GM12878 (cell line): ENCODE results near the gene RPA3. TPM values are rescaled to one million over a fixed set of nuclear protein-coding genes. Genes with fewer than 3 reads are reported as not detected.

Experiments used
- ATAC-seq: fragments of 200-7000 bp; cut with Tn5 transposase; 3 replicates; pipeline ENCODE4 v1.9.1; 2020; ENCODE audit warnings: mild to moderate bottlenecking, moderate library complexity
- BruUV-seq: library from RNA; stranded (reverse); fragments of 400-500 nt; replicated peaks from 2 replicates; lab custom pipeline; 2021; lab: Mats Ljungman, UMichigan
- CTCF ChIA-PET: fragments of 300-600 bp; sonication (Branson Sonifier 250); formaldehyde crosslinking; extraction: SDS; loops from one replicate; lab custom pipeline; 2021; ENCODE audit warnings: inconsistent platforms; lab: Yijun Ruan, JAX
- POLR2A ChIA-PET: fragments of 350-600 bp; formaldehyde crosslinking; extraction: SDS; loops from one replicate; lab custom pipeline; 2021; ENCODE audit warnings: inconsistent platforms; lab: Charles Lee
- RAD21 ChIA-PET: fragments of 300-600 bp; sonication (Branson Sonifier 250); formaldehyde crosslinking; loops from one replicate; lab custom pipeline; 2023; ENCODE audit warnings: antibody characterized with exemption; ENCODE audit not compliant: unreplicated experiment; lab: Charles Lee
- SMC1A ChIA-PET: fragments of 300-600 bp; sonication (Branson Sonifier 250); formaldehyde crosslinking; loops from one replicate; lab custom pipeline; 2023; ENCODE audit not compliant: unreplicated experiment, uncharacterized antibody; lab: Charles Lee
- DNase-seq: peaks from one replicate; pipeline ENCODE4 v3.0.0-alpha.2; 2011; ENCODE audit warnings: low read depth, low spot score
- FAIRE-seq: peaks from 3 replicates; lab custom pipeline; 2011; peaks lifted over from hg19 to GRCh38; lab: Jason Lieb, UNC
- H2AFZ ChIP-seq: 2 replicates; pipeline ENCODE4 v1.6.0; 2011; ENCODE audit warnings: low read depth, low read length, control low read depth; ENCODE audit not compliant: control insufficient read depth
- H3K27ac ChIP-seq: 2 replicates; pipeline ENCODE4 v1.5.1; 2011; ENCODE audit warnings: control low read depth; ENCODE audit not compliant: control insufficient read depth, insufficient read depth
- H3K27me3 ChIP-seq, 2 experiments: replicated peaks in 1 of 2; 2 replicates each; pipeline versions ENCODE4 v1.6.0 to v1.6.1; 2011; ENCODE audit warnings: low read length in 1 of 2; ENCODE audit not compliant: control insufficient read depth in 2 of 2, insufficient read depth in 2 of 2
- H3K36me3 ChIP-seq, 2 experiments: 2 replicates each; pipeline ENCODE4 v1.5.1; 2011; ENCODE audit warnings: low read length in 1 of 2; ENCODE audit not compliant: control insufficient read depth in 2 of 2, insufficient read depth in 2 of 2
- H3K4me1 ChIP-seq: 2 replicates; pipeline ENCODE4 v1.6.1; 2011; ENCODE audit warnings: mild to moderate bottlenecking, low read length, moderate library complexity, mixed read lengths; ENCODE audit not compliant: control insufficient read depth, insufficient read depth
- H3K4me2 ChIP-seq: 2 replicates; pipeline ENCODE4 v1.6.0; 2011; ENCODE audit warnings: control low read depth; ENCODE audit not compliant: control insufficient read depth, insufficient read depth
- H3K4me3 ChIP-seq: fragments of 200-600 bp; sonication (generic); 2 replicates; pipeline ENCODE4 v1.5.1; 2016
- H3K79me2 ChIP-seq: 2 replicates; pipeline ENCODE4 v1.6.0; 2011; ENCODE audit warnings: low read length; ENCODE audit not compliant: control insufficient read depth, insufficient read depth
- H3K9ac ChIP-seq: 2 replicates; pipeline ENCODE4 v1.8.0; 2011; ENCODE audit warnings: low read length, control low read depth, mixed read lengths; ENCODE audit not compliant: control insufficient read depth, insufficient read depth
- H3K9me3 ChIP-seq: replicated peaks from 3 replicates; pipeline ENCODE4 v1.5.1; 2011; ENCODE audit warnings: mild to moderate bottlenecking, low read length; ENCODE audit not compliant: control insufficient read depth, insufficient read depth
- H4K20me1 ChIP-seq: 2 replicates; pipeline ENCODE4 v1.6.0; 2011; ENCODE audit not compliant: control insufficient read depth, insufficient read depth
- CHD1 ChIP-seq: IDR thresholded peaks from 2 replicates; pipeline ENCODE4 v1.6.1; 2012; ENCODE audit warnings: low read depth, low read length, improper control_type of control experiment
- ESRRA ChIP-seq: IDR thresholded peaks from 2 replicates; pipeline ENCODE4 v1.6.1; 2012; ENCODE audit warnings: mild to moderate bottlenecking, low read length, improper control_type of control experiment
- FOXK2 ChIP-seq: fragments of 450-650 bp; IDR thresholded peaks from 2 replicates; pipeline ENCODE4 v1.6.1; 2017; ENCODE audit warnings: mild to moderate bottlenecking, moderate library complexity
- HDGF ChIP-seq: fragments of 450-650 bp; IDR thresholded peaks from 2 replicates; pipeline ENCODE4 v1.6.1; 2016; ENCODE audit warnings: antibody characterized with exemption
- MEF2A ChIP-seq: IDR thresholded peaks from 2 replicates; pipeline ENCODE4 v1.6.1; 2011; ENCODE audit warnings: low read depth, mild to moderate bottlenecking, low read length, moderate library complexity; ENCODE audit not compliant: insufficient read depth
- MXI1 ChIP-seq: fragments of 150-350 bp; IDR thresholded peaks from 2 replicates; pipeline ENCODE4 v1.6.1; 2011; ENCODE audit warnings: low read depth, mild to moderate bottlenecking, inconsistent platforms, low read length, improper control_type of control experiment
- NFYA ChIP-seq: IDR thresholded peaks from 2 replicates; pipeline ENCODE4 v1.6.1; 2011; ENCODE audit warnings: low read depth, mild to moderate bottlenecking, low read length, improper control_type of control experiment, borderline replicate concordance
- PKNOX1 ChIP-seq: fragments of 450-650 bp; IDR thresholded peaks from 2 replicates; pipeline ENCODE4 v1.6.1; 2016; ENCODE audit warnings: mild to moderate bottlenecking
- STAT1 ChIP-seq: fragments of 450-650 bp; conservative IDR thresholded peaks from 2 replicates; pipeline ENCODE4 v1.6.1; 2014; ENCODE audit warnings: antibody characterized with exemption, mild to moderate bottlenecking
- ZNF207 ChIP-seq: fragments of 450-650 bp; IDR thresholded peaks from 2 replicates; pipeline ENCODE4 v1.6.1; 2014; ENCODE audit warnings: antibody characterized with exemption, mild to moderate bottlenecking, borderline replicate concordance
- ZNF592 ChIP-seq: fragments of 450-650 bp; IDR thresholded peaks from 2 replicates; pipeline ENCODE4 v1.6.1; 2017; ENCODE audit warnings: mild to moderate bottlenecking, moderate library complexity
- WGBS: methylation state at CpG from one replicate; pipeline ENCODE4 v1.1.6; 2016; ENCODE audit warnings: low lambda C conversion rate; ENCODE audit not compliant: insufficient replicate concordance, insufficient coverage; ENCODE audit errors: missing lambda C conversion rate; 5-methylcytosine and 5-hydroxymethylcytosine counted together
- in situ Hi-C: fragments of 300-500 bp; cut with MboI; formaldehyde crosslinking; loops from 9 replicates; pipeline ENCODE4 v1.14.3; 2018; ENCODE audit warnings: mixed read lengths
- intact Hi-C: fragments of 100-400 bp; cut with micrococcal nuclease; formaldehyde crosslinking; loops from one replicate; pipeline ENCODE4 v1.14.2; 2022; ENCODE audit not compliant: unreplicated experiment
- polyA plus RNA-seq, 11 experiments: library from polyadenylated mRNA; depleted of rRNA in 4 of 11; unstranded in 6 of 11; stranded (reverse) in 5 of 11; fragments of >200 nt; fragmentation: Nextera tagmentation in 4 of 11; fragmentation: Illumina TruSeq in 1 of 11; extraction: Ambion mirVana in 4 of 11; extraction: Trizol in 1 of 11; gene quantifications; 1 replicate in 1 of 11; 2 replicates in 10 of 11; pipeline versions ENCODE4 v1.2.1 to v1.2.3, GENCODE V29; 2011 to 2016; ENCODE audit warnings: inconsistent platforms in 2 of 11, missing spikeins in 2 of 11, low read depth in 1 of 11
- total RNA-seq, 4 experiments: library from RNA; depleted of rRNA in 3 of 4; stranded (reverse); fragments of >200 nt in 3 of 4; fragmentation: Illumina TruSeq in 1 of 4; extraction: Trizol in 1 of 4; gene quantifications; 2 replicates each; pipeline versions ENCODE4 v1.2.1 to v1.2.3, GENCODE V29; 2013 to 2021
- TF ChIP-seq, protein P1 (sequence below): fragments of 450-650 bp; formaldehyde crosslinking; IDR thresholded peaks from 2 replicates; pipeline ENCODE4 v1.4.0; 2022; ENCODE audit warnings: mild to moderate bottlenecking, moderate library complexity
- TF ChIP-seq, protein P2 (sequence below): fragments of 450-650 bp; conservative IDR thresholded peaks from 2 replicates; pipeline ENCODE4 v1.6.1; 2017; ENCODE audit warnings: mild to moderate bottlenecking, moderate library complexity

RPA3 gene
- total and polyA plus RNA-seq, 10 of the 15 experiments (the other 5 are each of a cell fraction or from before 2014, with no cell fraction given), result 60.2 to 343 (median 112) TPM

DNA sequence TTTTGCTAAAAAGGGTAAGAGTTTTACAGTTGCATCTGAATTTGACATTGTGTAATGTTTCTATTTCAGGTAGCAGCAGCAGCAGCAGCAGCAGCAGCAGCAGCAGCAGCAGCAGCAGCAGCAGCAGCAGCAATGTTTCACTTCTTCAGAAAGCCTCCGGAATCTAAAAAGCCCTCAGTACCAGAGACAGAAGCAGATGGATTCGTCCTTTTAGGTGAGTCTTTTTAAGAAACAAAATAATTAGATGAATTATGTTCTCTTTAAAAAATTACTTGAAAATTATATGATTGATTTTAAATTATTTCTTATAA is 45.2 kb downstream of the RPA3 start:
- Histone ChIP-seq H3K27me3 (no peaks in the 10 kb centered on the region), H4K20me1 (no peaks in the 10 kb centered on the region), H3K79me2 (no peaks in the 10 kb centered on the region), H3K9ac (no peak overlapping the region), H3K4me3 (no peak overlapping the region), H3K9me3 (peaks cover 10% of the 10 kb centered on the region), H3K4me1 (no peaks in the 10 kb centered on the region), H3K27ac (no peak overlapping the region), H3K4me2 (no peak overlapping the region), H3K36me3 (peaks cover 0 to 2% of the 10 kb centered on the region in 2 experiments; a peak in 2 of 4 replicates), H2AFZ (no peak overlapping the region)
- no peak for DNase-seq
- ChIA-PET POLR2A (no interaction called here), CTCF (no interaction called here), SMC1A (no interaction called here), RAD21 (no interaction called here)
- no TSS peak for BruUV-seq
- in situ Hi-C loops (no loop called here), intact Hi-C loops (no loop called here)
- FAIRE-seq, result no peak
- 100% methylated on average over 2 of the region's 2 CpGs for WGBS
- ATAC-seq, result no peak
- TF ChIP-seq MXI1 (no peak), ZNF592 (no peak), STAT1 (no peak), CHD1 (no peak), ESRRA (no peak), HDGF (no peak), NFYA (no peak), MEF2A (no peak), FOXK2 (no peak), ZNF207 (no peak), PKNOX1 (no peak)
- TF ChIP-seq, protein P1, sequence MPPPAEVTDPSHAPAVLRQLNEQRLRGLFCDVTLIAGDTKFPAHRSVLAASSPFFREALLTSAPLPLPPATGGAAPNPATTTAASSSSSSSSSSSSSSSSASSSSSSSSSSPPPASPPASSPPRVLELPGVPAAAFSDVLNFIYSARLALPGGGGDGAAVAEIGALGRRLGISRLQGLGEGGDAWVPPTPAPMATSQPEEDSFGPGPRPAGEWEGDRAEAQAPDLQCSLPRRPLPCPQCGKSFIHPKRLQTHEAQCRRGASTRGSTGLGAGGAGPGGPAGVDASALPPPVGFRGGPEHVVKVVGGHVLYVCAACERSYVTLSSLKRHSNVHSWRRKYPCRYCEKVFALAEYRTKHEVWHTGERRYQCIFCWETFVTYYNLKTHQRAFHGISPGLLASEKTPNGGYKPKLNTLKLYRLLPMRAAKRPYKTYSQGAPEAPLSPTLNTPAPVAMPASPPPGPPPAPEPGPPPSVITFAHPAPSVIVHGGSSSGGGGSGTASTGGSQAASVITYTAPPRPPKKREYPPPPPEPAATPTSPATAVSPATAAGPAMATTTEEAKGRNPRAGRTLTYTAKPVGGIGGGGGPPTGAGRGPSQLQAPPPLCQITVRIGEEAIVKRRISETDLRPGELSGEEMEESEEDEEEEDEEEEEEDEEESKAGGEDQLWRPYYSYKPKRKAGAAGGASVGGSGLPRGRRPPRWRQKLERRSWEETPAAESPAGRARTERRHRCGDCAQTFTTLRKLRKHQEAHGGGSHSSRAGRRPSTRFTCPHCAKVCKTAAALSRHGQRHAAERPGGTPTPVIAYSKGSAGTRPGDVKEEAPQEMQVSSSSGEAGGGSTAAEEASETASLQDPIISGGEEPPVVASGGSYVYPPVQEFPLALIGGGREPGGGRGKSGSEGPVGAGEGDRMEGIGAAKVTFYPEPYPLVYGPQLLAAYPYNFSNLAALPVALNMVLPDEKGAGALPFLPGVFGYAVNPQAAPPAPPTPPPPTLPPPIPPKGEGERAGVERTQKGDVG (CRISPR knock-in tag), result no peak
- TF ChIP-seq, protein P2, sequence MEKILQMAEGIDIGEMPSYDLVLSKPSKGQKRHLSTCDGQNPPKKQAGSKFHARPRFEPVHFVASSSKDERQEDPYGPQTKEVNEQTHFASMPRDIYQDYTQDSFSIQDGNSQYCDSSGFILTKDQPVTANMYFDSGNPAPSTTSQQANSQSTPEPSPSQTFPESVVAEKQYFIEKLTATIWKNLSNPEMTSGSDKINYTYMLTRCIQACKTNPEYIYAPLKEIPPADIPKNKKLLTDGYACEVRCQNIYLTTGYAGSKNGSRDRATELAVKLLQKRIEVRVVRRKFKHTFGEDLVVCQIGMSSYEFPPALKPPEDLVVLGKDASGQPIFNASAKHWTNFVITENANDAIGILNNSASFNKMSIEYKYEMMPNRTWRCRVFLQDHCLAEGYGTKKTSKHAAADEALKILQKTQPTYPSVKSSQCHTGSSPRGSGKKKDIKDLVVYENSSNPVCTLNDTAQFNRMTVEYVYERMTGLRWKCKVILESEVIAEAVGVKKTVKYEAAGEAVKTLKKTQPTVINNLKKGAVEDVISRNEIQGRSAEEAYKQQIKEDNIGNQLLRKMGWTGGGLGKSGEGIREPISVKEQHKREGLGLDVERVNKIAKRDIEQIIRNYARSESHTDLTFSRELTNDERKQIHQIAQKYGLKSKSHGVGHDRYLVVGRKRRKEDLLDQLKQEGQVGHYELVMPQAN, result no peak
